Ishikawa (cell line): ENCODE measurements around the gene NPAS3.

Experiments used
- CEBPB ChIP-seq: IDR thresholded peaks from 2 replicates; pipeline ENCODE4 v1.6.1; 2012
- EGR1 ChIP-seq: IDR thresholded peaks from 2 replicates; pipeline ENCODE4 v1.6.1; 2012
- FOXM1 ChIP-seq: IDR thresholded peaks from 2 replicates; pipeline ENCODE4 v1.6.1; 2012; ENCODE audit warnings: low read depth, borderline replicate concordance
- NFIC ChIP-seq: IDR thresholded peaks from 2 replicates; pipeline ENCODE4 v1.6.1; 2012
- USF1 ChIP-seq: IDR thresholded peaks from 2 replicates; pipeline ENCODE4 v1.6.1; 2012

- TF ChIP-seq EGR1 = no peak
- TF ChIP-seq USF1 = no peak
- TF ChIP-seq FOXM1 = no peak
- TF ChIP-seq CEBPB = peak; percentile 62; the same call in 1 of the 2 replicates
- TF ChIP-seq NFIC = peak; percentile 41
These were observed 250.2 kb downstream of the NPAS3 start for GRCh38 chr14:33188880-33189279.
